D341Med (cell line): ENCODE measurements around the gene FBXL13.
"Not testable (repeated sequence)": the region's sequence is repeated elsewhere in the genome, so short reads cannot be mapped to it uniquely, and the experiment has no call there.

ENCODE experiments used
- DNase-seq: peaks from one replicate; pipeline ENCODE4 v3.0.0; 2012; ENCODE audit warnings: low spot score

FBXL13 gene

DNA sequence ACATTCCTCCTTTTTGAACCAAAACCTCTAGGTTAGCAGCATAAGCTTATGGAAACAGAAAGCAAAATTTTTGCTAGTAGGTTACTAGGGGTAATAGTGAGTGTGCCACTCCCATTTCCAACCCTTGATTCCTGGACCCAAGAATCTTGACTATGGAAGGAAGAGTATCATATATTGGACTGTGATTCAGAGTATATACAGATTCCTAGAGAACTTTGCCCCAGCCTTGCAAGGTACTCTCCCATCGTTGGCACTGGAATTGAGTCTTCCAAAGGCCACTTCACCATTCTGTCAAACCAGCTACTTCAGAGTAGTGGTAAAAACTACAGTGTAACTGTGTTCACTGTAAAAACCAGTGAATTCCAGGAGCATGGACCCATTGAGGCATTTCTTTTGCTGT lies 92.4 kb downstream of the FBXL13 start:
- DNase-seq = no peak

DNA sequence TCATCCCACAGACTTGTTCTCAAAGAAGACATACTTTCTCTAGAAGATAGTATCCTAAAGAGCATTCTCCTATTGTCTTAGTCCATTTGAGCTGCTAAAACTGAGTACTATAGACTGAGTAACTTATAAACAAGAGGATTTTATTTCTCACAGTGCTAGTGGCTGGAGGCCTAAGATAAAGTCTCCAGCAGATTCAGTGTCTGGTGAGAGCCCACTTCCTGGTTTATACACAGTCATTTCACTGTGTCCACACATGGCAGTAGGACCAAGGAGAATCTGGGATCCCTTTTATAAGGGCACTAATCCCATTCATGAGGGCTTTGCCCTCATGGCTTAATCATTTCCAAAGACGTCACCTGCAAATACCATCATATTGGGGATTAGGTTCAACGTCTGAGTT lies 93.1 kb downstream of the FBXL13 start:
- DNase-seq = no peak

DNA sequence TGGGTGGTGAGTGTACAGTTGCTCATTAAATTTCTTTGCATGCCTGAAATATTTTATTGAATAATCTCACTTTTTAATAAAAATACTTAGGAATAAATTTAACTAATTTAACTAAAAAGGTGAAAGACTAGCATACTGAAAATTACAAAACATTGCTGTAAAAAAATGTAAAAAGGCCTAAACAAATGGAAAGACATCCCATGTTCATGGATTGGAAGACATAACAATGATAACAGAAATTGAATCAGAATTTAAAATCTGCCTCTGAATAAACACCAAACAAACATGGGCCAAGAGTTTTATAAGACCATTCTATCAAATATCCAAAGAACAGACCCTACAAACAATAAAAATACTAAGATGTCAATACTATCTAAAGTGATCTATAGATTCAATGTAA lies 94.9 kb downstream of the FBXL13 start:
- no peak for DNase-seq

DNA sequence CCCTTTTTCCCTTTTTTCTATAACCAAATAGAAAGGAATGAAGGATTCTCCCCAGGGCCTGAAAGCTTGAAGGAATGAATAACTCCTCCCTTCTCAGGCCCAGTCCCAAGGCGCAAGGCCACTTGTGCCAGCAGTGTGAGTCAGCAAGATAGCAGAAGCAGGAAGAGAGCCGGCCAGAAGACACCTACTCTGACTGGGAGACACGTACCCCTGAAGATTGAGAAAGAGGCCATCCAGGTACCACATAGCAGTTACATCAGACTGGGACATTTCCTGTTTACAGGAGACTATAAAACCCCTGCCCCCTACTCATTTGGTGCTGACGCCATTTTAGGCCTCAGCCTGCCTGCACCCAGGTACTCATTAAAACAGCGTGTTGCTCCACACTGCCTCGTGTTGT lies 96.3 kb downstream of the FBXL13 start:
- DNase-seq = no peak

DNA sequence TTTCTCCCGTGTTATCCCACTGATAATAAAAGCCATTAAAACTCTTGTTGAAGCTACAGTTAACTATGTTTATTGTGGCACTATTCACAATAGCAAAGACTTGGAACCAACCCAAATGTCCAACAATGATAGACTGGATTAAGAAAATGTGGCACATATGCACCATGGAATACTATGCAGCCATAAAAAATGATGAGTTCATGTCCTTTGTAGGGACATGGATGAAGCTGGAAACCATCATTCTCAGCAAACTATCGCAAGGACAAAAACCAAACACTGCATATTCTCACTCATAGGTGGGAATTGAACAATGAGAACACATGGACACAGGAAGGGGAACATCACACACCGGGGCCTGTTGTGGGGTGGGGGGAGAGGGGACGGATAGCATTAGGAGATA lies 97.0 kb downstream of the FBXL13 start:
- not testable (repeated sequence) for DNase-seq

DNA sequence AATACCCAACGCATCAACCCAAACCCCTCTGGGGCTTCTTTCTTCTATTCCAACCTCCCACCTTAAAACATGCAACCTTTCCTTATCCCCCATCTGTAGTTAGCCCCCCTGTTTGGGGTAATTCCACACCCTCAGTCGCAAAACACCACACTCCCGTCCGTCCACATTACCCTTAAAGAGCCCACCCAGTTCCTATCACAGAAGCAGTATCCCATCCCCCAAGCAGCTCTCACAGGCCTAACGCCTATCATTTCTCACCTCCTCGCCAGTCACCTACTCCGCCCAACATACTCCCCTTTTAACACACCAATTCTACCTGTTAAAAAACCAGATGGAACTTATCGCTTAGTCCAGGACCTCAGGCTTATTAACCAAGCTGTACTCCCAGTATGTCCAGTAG lies 98.1 kb downstream of the FBXL13 start:
- no peak for DNase-seq

DNA sequence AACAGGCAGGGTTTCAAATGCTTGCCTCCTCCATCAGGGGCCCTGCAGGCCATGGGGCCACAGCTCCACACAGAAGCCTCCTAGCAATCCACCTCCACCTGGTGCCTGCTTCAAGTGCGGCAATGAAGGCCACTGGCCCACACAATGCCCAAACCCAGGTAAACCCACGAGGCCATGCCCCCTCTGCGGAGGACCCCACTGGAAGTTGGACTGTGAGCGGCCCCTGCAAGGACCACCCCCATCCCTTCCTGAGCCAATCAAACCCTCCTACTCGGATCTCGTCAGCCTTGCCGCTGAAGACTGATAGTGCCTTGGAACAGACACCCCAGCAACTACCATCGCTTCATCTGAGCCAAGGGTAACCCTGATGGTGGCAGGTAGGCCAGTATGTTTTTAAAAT lies 98.7 kb downstream of the FBXL13 start:
- DNase-seq = no peak

DNA sequence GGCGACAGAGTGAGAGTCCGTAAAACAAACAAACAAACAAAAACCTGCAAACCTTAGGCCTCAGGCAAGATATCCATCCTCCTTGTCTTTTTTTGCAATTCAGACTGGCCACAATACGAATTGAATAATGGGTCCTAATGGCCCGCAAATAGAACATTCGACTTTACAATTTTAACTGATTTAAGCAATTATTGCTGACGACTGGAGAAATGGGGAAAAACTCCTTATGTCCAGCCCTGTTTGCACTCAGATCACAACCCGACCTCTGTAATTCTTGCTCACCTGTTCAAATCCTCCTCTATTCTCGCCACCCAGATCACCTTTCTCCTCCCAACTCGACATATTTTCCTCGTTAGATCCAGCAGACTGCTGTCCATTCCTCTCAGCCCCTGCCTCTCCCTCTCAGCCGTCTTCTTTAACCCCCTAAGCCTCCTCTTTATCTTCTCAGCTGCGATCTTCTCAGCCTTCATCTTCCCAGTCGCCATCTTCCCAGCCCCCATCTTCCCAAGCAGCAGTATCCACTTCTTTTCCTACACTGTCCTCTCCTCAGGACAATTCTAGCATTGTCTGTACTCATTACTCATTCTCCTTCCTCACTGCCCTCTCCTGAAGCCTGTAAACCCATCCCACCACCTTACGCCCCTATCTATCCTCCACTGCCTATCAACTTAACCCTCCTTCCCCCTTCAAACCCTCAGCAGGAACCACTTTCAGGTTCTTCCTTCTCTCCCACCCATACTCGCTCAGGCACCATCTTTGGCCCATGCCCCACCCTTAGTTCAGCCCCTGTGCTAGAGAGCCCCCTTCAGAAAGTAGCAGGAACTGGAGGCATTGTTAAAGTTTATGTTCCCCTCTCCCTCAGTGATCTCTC lies 100.0 kb downstream of the FBXL13 start:
- no peak for DNase-seq

DNA sequence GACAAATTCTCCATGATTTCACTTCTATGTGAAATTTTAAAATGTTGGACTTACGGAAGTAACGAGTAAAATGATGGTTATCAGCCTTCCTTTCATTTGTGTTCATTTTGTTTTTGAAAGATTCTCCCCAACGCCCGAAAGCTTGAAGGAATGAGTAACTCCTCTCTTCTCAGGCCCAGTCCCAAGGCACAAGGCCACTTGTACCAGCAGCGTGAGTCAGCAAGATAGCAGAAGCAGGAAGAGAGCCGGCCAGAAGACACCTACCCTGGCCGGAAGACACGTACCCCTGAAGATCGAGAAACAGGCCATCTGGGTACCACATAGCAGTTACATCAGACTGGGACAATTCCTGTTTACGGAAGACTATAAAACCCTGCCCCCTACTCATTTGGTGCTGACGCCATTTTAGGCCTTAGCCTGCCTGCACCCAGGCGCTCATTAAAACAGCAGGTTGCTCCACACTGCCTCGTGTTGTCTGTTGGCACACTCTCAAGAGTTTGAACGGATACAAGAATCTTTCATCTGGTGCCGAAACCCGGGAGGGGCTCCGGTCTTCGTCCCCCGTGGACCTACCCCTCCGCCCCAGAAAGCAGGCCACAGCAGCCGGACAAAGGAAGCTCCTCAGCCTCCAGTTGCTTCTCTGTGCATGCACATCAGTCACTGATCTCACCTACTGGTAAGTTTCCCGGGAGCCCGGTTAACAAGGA lies 101.3 kb downstream of the FBXL13 start:
- no peak for DNase-seq

DNA sequence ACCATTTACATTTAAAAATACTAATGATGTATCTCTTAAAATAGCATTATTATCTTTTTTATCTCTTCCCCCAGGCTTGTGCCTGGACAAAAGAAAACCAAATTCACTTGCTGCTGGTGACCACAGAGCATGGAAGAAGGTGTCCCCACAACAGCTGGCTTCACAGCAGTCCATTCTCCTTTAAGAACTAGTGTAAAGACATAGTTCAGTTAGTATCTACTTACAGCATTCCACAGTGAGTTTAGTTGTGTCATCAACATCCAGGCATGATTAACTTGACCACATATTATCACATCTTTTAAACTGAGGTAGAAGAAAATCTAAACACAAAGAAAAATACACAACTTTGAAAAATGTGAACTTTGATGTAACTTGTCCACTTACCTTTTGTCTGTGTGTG lies 106.8 kb downstream of the FBXL13 start:
- no peak for DNase-seq

DNA sequence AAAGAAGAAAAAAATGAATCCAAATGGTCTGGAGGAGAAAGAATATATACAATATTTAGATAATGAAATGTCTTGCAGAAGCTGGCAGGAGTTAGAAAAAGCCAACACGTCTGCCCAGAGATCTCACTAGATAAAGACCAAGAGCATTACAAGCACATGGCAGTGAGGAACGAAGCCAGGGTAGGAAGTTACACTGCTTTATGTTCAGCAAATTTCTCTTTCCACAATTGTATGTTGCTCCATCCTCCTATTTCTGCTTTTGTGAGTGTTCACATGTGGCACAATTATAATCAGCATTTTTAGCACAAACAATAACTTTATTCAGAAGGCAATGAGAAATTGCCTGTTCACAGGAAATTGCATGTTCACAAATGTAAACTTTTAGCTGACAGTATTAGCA lies 108.1 kb downstream of the FBXL13 start:
- no peak for DNase-seq

DNA sequence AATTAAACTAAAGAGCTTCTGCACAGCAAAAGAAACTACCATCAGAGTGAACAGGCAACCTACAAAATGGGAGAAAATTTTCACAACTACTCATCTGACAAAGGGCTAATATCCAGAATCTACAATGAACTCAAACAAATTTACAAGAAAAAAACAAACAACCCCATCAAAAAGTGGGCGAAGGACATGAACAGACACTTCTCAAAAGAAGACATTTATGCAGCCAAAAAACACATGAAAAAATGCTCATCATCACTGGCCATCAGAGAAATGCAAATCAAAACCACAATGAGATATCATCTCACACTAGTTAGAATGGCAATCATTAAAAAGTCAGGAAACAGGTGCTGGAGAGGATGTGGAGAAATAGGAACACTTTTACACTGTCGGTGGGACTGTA lies 112.6 kb downstream of the FBXL13 start:
- DNase-seq = not testable (repeated sequence)

DNA sequence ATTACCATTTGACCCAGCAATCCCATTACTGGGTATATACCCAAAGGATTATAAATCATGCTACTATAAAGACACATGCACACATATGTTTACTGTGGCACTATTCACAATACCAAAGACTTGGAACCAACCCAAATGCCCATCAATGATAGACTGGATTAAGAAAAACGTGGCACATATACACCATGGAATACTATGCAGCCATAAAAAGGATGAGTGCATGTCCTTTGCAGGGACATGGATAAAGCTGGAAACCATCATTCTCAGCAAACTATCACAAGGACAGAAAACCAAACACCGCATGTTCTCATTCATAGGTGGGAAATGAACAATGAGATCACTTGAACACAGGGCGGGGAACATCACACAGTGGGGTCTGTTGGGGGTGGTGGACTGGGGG lies 116.6 kb downstream of the FBXL13 start:
- DNase-seq = not testable (repeated sequence)

DNA sequence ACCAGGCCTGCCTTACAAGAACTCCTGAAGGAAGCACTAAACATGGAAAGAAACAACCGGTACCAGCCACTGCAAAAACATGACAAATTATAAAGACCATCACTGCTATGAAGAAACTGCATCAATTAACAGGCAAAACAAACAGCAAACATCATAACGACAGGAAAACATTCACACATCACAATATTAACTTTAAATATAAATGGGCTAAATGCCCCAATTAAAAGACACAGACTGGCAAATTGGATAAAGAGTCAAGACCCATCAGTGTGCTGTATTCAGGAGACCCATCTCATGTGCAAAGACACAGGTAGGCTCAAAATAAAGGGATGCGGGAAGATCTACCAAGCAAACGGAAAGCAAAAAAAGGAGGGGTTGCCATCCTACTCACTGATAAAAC lies 120.2 kb downstream of the FBXL13 start:
- DNase-seq = not testable (repeated sequence)

DNA sequence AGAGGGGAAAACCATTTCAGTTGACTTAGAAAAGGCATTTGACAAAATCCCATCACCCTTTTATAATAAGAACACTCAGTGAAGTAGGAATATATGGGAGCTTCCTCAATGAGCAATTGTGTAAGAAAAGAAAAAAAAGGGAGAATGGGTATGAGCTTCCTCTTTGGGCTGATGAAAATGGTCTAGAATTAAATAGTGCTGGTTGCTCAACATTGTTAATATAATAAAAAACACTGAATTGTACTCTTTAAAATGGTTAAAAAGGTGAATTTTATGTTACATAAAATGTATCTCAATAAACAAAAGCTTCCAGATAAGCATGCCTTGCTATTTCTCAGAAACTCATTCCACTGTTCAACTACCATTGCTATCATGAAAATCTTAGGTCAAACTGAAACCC lies 121.2 kb downstream of the FBXL13 start:
- DNase-seq = no peak

DNA sequence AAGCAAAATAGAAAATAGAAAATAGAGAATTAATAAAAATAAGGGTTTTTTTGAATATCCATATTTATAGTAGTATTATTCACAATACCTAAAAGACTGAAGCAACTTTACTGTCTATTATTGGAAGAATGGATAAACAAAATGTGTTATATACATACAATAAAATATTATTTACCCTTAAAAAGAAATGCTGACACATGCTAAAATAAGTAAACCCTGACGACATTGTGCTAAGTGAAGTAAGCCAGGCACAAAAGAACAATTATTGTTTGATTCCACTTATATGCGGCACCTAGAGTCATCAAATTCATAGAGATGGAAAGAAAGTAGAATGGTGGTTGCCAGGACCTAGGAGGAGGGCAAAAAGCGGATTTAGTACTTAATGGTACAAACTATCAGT lies 122.8 kb downstream of the FBXL13 start:
- DNase-seq = no peak

DNA sequence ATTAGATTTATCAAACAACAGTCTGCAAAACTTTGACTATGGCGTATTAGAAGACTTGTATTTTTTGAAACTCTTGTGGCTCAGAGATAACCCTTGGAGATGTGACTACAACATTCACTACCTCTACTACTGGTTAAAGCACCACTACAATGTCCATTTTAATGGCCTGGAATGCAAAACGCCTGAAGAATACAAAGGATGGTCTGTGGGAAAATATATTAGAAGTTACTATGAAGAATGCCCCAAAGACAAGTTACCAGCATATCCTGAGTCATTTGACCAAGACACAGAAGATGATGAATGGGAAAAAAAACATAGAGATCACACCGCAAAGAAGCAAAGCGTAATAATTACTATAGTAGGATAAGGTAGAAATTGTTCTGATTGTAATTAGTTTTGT lies 130.4 kb downstream of the FBXL13 start:
- no peak for DNase-seq

DNA sequence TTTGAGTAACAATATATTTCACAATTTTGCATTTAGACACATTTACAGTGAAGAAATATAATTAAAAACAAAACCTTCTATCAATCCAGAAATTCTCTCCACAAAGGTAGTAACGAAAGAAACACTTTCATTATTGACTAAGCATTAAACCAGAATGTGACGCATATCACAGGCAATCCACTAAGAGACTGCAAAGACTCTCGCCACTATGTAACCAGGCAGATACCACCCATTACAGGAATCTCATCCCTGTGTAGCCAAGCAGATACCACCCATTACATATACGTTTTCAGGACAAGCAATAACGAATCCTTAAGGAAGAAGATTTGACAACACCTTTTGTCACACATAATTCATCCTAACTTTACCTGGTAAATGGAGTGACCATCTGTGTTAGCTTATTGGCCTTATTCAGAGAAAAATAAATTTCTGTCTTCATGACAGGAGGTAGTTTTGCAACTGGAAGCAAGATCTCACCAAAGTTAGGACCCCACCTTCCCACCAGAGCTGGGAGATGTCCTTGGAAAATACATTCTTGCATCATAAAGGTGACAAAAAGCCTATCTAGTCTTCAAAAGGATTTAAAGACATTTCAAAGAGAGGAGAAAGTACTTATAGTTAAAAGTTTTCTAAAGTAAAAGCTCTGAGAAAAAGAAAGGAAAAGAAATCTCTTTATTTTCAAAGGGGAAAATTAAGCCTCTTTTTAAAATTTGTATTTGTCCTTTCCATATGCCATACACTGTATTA lies 131.0 kb downstream of the FBXL13 start:
- DNase-seq = no peak

DNA sequence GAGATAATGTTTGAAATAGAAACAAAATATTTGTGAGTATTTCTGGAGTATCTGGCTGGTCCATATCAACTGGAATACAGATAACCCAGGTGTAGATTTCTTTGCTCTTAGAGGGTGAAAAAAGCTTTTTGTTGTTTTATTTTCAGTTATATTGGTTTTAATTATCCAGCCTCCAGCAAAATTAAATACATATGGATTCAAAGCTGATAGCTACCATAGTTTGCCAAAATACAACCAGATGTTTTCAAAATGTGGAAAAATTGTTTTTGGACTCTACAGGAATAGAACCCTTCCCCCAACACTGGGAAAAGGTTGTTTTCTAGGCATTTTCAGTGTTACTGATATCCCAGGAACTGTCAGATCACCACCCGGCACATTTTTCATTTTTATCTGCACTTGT lies 131.7 kb downstream of the FBXL13 start:
- DNase-seq = no peak

DNA sequence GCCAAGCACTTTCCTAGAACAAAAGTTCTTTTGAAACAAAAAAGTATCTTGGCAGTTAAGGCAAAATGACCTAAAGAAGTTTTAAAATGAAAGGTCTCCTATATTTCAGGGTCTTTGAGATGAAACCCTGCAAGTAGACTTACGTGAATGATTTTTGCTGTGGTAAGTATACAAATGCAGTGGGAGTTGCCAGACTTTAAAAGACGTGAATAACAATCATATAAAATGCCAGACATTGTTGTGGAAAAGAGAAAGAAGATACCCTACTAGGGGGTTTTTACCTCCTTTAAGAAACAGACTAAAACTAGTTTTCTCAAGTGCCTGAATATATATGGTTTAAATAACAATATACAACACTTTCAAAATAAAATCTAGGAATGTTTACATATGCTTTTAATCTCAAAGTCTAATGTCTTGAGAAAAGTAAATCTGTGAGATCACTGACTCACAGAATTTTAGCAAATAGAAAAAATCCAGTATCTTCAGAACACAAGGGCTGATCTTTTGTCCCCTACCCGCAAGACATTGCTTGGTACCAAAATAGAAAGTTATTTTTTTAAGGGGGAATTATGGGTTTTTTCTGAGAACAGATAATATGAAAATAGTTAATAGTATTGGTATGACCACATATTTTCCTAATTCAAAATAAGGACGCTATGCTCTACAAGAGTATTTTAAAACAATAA lies 132.3 kb downstream of the FBXL13 start:
- DNase-seq = no peak

DNA sequence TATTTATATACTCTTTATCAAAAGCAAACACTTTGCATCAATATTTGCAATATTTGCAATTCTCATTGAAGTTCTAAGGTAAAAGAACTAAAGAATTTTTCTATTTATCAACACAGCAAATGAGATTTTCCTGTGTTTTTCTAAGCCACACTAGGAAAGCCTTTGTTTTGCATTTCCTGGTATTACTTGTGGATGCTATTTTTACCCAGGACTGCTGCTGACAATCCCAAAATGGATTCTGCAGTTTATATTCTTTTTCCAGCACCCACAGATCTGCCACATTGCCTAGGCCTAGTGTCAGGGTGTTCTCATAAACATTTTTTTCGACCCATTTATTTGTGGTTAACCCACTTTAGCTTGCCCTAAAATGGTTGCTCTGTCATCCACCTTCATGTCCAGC lies 135.9 kb downstream of the FBXL13 start:
- no peak for DNase-seq

DNA sequence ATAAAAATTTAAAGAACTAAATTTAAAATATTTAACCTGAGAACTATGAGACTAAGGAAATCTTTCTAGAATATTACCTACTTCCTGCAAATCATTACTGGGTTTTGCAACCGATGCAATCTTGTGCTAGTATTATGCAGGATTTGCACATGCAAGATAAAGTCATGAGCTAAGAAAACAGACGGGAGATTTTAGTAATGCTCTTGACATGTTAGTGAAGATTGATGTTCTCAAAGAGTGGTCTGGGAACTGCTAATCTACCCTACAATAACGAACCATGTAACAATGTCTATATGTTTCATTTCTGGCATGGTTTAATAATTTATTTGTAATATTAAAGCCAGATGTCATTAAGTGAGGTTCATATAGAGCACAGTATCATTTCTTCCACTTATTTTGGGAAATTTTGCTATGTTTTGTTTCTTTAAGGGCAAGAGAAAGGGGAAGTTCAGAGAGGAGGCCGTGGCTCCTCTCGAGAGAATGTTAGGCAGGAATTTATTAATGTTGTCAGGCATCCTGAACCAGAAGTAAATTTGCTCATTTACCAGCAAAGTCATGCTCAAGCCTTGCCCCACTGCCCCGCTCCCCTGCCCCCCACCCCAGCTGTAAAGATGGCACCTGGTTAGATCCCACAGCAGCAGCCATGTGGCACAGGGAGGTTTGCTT lies 139.0 kb downstream of the FBXL13 start:
- no peak for DNase-seq
